Glomerular visceral epithelial cell (primary cell): ENCODE results near the gene YLPM1.

Source experiments
- DNase-seq: peaks from one replicate; pipeline ENCODE4 v3.0.0-alpha.2; 2016; ENCODE audit errors: extremely low spot score

The YLPM1 gene

GRCh38 chr14:74868739-74869138 lies 105.6 kb downstream of the YLPM1 start:
- no peak for DNase-seq

GRCh38 chr14:74871819-74872218 lies 108.7 kb downstream of the YLPM1 start:
- DNase-seq, result no peak

GRCh38 chr14:74875204-74875603 lies 112.1 kb downstream of the YLPM1 start:
- DNase-seq, result no peak

- DNase-seq, result no peak
Measured at GRCh38 chr14:74875941-74876913, 113.1 kb downstream of the YLPM1 start, which contains the start of gene PROX2. TSS of gene PROX2 (minus strand) at chr14:74876145. CDS start at chr14:74863834, 12,311 bp downstream.

GRCh38 chr14:74879427-74880182 lies 116.5 kb downstream of the YLPM1 start:
- no peak for DNase-seq

- peak; percentile 90 for DNase-seq
Measured at GRCh38 chr14:74881431-74882102, 118.5 kb downstream of the YLPM1 start, which contains the start of gene DLST. TSS of gene DLST (plus strand) at chr14:74881916. CDS start at chr14:74881954, 38 bp downstream.

- DNase-seq, result peak; percentile 41
Measured at GRCh38 chr14:74882103-74882920, 119.2 kb downstream of the YLPM1 start.
